Measurements from ENCODE around the gene GTF3C6.
"Not testable (repeated sequence)": the region's sequence is repeated elsewhere in the genome, so short reads cannot be mapped to it uniquely, and the experiment has no call there.

The GTF3C6 gene

DNA sequence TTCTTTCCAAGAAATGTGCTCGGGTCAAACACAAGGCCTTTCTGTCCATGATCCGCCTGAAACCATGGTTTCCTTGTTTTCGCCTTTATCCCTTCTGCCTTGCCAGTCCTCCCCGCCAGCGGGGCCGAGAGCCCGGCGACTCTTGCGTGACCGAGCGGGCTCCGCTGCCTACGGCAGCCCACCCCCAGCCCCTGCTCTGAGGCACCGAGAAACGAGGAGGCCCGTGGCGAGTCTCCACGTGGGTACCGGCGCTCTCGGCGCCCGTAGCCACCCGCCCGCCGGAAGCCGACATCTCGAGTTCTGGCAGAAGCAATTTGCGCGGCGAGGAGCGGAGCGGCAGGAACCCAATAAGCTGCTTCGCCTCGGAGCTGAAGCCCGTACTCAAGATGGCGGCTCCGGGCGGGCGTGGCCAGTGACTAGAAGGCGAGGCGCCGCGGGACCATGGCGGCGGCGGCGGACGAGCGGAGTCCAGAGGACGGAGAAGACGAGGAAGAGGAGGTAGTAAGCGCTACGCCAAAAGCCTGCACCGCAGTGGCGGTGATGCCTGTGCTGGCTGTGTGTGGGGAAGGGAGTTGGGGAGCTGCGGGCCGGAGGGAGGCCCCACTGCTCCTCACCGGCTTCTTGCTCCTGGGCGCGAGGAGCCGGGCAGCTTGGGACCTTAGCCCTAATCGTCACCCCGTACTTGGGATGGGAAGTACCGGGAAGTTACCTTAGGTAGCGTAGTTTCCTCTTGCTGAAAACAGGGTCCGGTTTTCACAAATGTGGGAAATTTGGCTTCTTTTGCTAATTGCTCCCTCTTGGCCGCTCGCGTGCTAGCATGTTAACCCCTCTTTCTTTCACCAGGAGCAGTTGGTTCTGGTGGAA lies at the start of gene GTF3C6:
Gene GTF3C6 (plus strand): TSS at position 378 of the 864 bp plus-strand sequence. CDS start 64 bp downstream, at position 442.
- DNase-seq: peak; percentile 93 to 94

GRCh38 chr6:110930781-110931180 lies 27.7 kb upstream of the GTF3C6 start:
- DNase-seq: no peak

- no peak for DNase-seq
Measured at GRCh38 chr6:110933912-110934311, 24.6 kb upstream of the GTF3C6 start.

GRCh38 chr6:110934381-110934898 lies 24.1 kb upstream of the GTF3C6 start:
- no peak for DNase-seq

DNA sequence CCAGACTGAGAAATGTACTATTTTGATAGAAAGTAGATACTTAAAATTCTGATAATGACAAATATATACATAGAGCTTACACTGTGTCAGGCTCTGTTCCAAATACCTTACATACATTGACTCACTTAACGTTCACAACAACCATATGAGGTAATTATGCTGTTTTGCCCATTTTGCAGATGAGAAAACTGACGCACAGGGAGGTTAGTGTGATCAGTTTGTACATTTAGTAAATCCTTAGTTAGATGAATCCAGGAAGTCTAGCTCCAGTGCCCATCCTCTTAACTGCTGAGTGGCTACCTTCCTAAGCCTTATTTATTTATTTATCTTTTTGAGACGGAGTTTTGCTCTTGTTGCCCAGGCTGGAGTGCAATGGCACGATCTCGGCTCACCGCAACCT lies 23.3 kb upstream of the GTF3C6 start:
- no peak for DNase-seq

GRCh38 chr6:110938171-110938570 lies 20.3 kb upstream of the GTF3C6 start:
- DNase-seq: no peak

DNA sequence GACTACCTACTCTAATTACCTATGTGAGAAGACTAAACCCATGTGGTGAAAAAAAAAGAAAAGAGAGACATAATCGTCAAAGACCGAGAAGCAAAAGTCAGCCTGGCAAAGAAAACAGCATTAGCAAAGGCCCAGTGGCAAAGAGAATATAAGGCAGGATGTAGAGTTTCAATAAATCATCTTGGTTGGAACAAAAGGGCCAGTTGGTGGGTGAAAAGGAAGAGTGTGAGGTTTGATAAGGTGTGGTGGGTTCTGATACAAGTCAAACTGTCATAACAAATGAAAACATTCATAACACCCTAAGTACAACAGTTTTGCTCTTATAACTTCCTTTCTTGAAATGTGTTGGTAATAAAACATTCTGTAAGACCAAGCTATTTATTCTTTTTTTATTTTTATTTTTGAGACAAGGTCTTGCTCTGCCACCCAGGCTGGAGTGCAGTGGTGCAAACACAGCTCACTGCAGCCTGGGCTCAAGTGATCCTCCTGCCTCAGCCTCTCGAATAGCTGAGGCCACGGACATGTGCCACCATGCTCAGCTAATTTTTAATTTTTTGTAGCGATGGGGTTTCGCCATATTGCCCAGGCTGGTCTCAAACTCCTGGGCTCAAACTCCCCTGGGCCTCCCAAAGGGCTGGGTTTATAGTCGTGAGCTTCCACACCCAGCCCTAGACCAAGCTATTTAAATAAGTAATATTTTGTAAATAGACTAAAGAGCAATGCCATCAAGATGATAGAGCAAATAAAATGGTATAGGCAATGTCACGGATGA lies 18.9 kb upstream of the GTF3C6 start:
- DNase-seq: no peak

GRCh38 chr6:110944681-110945151 lies 13.8 kb upstream of the GTF3C6 start:
- peak; percentile 58 to 61 for DNase-seq

GRCh38 chr6:110946498-110946897 lies 12.0 kb upstream of the GTF3C6 start:
- no peak for DNase-seq

- DNase-seq: no peak
Measured at GRCh38 chr6:110949679-110950285, 8.7 kb upstream of the GTF3C6 start.

GRCh38 chr6:110950440-110950839 lies 8.1 kb upstream of the GTF3C6 start:
- DNase-seq: no peak

GRCh38 chr6:110951008-110951407 lies 7.5 kb upstream of the GTF3C6 start:
- no peak for DNase-seq

- no peak for DNase-seq
Measured at GRCh38 chr6:110951986-110952794, 6.3 kb upstream of the GTF3C6 start.

GRCh38 chr6:110953633-110954303 lies 4.7 kb upstream of the GTF3C6 start:
- no peak for DNase-seq

DNA sequence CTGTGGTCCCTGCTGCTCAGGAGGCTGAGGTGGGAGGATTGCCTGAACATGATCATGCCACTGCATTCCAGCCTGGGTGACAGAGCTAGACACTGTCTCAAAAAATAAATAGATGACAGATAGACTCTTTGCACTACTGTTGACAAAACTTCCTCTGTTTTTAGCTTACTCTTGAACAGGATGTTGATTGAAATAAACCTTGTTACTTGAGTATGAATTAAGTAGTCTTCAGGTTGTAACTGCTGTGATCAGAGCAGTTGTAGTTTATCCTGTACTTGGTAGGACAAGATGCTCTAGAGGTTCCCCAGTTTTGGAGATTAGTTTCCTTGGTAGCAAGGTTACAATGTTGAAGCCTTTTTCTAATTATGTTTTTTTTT lies 1.5 kb downstream of the GTF3C6 start:
- DNase-seq: no peak

GRCh38 chr6:110962636-110963035 lies 4.1 kb downstream of the GTF3C6 start:
- DNase-seq: not testable (repeated sequence)

DNA sequence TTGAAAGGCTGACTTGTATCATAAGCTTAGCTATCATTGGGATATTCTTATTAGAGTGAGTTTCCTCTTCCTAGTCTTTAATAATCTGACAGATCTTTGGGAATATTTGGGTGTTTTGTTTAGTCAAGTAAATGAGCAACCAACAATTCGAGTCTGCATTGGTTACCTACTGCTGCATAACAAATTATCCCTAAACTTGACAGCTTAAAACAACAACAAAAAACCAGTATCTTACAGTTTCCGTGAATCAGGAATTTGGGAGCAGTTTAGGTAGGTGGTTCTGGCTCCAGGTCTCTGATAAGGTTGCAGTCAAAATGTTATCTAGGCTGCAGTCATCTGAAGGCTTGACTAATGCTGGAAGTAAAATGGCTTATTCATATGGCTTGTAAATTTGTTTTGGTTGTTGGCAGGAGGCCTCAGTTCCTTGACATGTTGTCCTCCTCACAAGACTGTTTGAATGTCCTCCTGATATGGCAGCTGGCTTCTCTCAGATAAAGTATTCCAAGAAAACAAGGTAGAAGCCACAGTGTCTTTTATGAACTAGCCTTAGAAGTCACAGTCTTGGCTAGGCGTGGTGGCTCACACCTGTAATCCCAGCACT lies 7.2 kb downstream of the GTF3C6 start:
- DNase-seq: no peak

DNA sequence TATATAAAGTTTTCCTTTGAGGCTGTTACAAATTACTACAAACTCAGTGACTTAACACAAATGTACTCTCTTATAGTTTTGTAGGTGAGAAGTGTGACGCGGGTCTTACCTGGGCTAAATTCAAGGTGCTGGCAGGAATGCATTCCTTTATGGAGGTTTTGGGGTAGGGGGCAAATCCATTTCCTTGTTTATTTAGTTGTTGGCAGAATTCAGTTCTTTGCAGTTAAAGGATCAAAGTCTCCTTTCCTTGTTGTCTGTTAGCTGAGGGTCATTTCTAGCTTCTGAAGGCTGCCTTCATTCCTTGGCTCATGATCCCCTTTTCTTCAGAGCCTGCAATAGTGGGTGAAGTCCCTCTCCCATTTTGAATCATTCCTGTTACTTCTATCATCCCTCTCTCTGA lies 10.2 kb downstream of the GTF3C6 start:
- DNase-seq: not testable (repeated sequence)

DNA sequence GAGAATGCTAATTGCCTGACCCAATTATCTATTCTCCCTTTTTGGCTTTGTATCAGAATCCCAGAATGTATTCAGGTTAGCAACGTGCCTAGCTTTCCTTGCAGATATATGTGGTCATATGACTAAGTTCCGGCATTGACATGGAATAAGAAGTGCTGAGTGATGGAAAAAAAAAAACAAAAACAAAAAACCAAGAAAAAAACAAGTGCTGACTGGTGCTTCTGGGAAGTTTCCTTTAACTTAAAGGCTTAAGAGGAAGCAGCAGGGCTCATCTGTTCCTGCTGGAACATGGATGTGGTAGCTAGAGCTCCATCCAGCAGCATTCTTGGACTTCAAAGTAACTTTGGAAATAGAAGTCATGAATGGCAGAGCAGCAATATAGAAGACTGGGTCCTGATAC lies 13.0 kb downstream of the GTF3C6 start:
- DNase-seq: no peak

- DNase-seq: no peak
Measured at GRCh38 chr6:110976575-110976974, 18.1 kb downstream of the GTF3C6 start.

DNA sequence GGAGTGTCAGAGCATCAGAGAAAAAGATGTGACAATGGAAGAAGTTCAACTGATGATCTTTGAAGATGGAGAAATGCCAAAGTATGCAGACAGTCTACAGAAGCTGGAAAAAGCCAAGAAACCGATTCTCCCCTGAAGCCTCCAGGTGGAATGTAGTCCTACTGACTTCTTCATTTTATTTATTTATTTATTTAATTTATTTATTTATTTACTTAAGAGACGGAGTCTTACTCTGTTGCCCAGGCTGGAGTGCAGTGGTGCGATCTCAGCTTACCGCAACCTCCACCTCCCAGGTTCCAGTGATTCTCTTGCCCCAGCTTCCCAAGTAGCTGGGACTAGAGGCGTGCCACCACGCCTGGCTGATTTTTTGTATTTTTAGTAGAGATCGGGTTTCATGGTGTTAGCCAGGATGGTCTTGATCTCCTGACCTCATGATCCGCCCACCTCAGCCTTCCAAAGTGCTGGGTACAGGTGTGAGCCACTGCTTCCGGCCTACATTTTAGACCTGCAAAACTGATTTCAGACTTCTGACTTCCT lies 21.1 kb downstream of the GTF3C6 start:
- no peak for DNase-seq
